ENCODE measurements around the gene GPHN.

GRCh38 chr14:66881596-66881995 lies 373.6 kb downstream of the GPHN start:
- TF ChIP-seq, protein P1, sequence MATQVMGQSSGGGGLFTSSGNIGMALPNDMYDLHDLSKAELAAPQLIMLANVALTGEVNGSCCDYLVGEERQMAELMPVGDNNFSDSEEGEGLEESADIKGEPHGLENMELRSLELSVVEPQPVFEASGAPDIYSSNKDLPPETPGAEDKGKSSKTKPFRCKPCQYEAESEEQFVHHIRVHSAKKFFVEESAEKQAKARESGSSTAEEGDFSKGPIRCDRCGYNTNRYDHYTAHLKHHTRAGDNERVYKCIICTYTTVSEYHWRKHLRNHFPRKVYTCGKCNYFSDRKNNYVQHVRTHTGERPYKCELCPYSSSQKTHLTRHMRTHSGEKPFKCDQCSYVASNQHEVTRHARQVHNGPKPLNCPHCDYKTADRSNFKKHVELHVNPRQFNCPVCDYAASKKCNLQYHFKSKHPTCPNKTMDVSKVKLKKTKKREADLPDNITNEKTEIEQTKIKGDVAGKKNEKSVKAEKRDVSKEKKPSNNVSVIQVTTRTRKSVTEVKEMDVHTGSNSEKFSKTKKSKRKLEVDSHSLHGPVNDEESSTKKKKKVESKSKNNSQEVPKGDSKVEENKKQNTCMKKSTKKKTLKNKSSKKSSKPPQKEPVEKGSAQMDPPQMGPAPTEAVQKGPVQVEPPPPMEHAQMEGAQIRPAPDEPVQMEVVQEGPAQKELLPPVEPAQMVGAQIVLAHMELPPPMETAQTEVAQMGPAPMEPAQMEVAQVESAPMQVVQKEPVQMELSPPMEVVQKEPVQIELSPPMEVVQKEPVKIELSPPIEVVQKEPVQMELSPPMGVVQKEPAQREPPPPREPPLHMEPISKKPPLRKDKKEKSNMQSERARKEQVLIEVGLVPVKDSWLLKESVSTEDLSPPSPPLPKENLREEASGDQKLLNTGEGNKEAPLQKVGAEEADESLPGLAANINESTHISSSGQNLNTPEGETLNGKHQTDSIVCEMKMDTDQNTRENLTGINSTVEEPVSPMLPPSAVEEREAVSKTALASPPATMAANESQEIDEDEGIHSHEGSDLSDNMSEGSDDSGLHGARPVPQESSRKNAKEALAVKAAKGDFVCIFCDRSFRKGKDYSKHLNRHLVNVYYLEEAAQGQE (IDR thresholded peaks at IDR 0.05; ENCODE audit: insufficient read depth in 1 of 2, low read depth in 2 of 2, low read length in 2 of 2) = no peak
- TF ChIP-seq POLR2AphosphoS5 (IDR thresholded peaks at IDR 0.05; ENCODE audit: low read depth, low read length) = no peak

Data from PFSK-1 (cell line).